HEK293 (cell line): ENCODE measurements around the gene NDC1.

Source experiments
- CTCF ChIA-PET: fragments of 350-600 bp; formaldehyde crosslinking; extraction: SDS; loops from one replicate; lab custom pipeline; 2021; ENCODE audit warnings: antibody characterized with exemption; lab: Yijun Ruan, JAX
- POLR2A ChIA-PET: fragments of 300-600 bp; formaldehyde crosslinking; extraction: SDS; loops from one replicate; lab custom pipeline; 2020; ENCODE audit warnings: antibody characterized with exemption, inconsistent platforms; lab: Yijun Ruan, JAX
- H3K27ac ChIP-seq: fragments of 200-500 bp; sonication (Bioruptor generic); 2 replicates; pipeline ENCODE4 v1.5.1; 2014; ENCODE audit warnings: low read depth, low read length, control low read depth, inconsistent platforms; ENCODE audit errors: extremely low read depth
- H3K36me3 ChIP-seq, 2 experiments: fragments of 200-500 bp in 1 of 2; sonication (Bioruptor generic) in 1 of 2; 1 replicate in 1 of 2; 2 replicates in 1 of 2; pipeline ENCODE4 v1.5.1; 2014 to 2017; ENCODE audit warnings: inconsistent platforms in 2 of 2, low read length in 2 of 2; ENCODE audit not compliant: control insufficient read depth in 2 of 2, insufficient read depth in 1 of 2
- H3K4me1 ChIP-seq: fragments of 200-500 bp; sonication (Bioruptor generic); 2 replicates; pipeline ENCODE4 v1.5.1; 2014; ENCODE audit warnings: mild to moderate bottlenecking, low read length, inconsistent platforms; ENCODE audit not compliant: control insufficient read depth, insufficient read depth
- H3K4me3 ChIP-seq: 2 replicates; pipeline ENCODE4 v1.5.1; 2011; ENCODE audit warnings: low read depth, mild to moderate bottlenecking, control low read depth, low read length, moderate library complexity
- H3K9me3 ChIP-seq: fragments of 200-500 bp; sonication (Bioruptor generic); 2 replicates; pipeline ENCODE4 v1.5.1; 2014; ENCODE audit warnings: low read depth, low read length, inconsistent platforms; ENCODE audit not compliant: control insufficient read depth, insufficient read depth
- BCL11A ChIP-seq: fragments of 450-650 bp; formaldehyde crosslinking; IDR thresholded peaks from 2 replicates; pipeline ENCODE4 v1.5.1; 2016; ENCODE audit warnings: low read depth, missing biosample characterization, missing genetic modification characterization
- BCL11B ChIP-seq: fragments of 450-650 bp; formaldehyde crosslinking; IDR thresholded peaks from 2 replicates; pipeline ENCODE4 v1.5.1; 2016; ENCODE audit warnings: low read depth, missing biosample characterization, missing genetic modification characterization
- KLF10 ChIP-seq: fragments of 450-650 bp; IDR thresholded peaks from 2 replicates; pipeline ENCODE4 v1.5.1; 2018; ENCODE audit warnings: missing biosample characterization, mild to moderate bottlenecking, missing genetic modification characterization
- REST ChIP-seq: fragments of 450-650 bp; formaldehyde crosslinking; IDR thresholded peaks from 2 replicates; pipeline ENCODE4 v1.5.1; 2016; ENCODE audit warnings: missing biosample characterization, missing genetic modification characterization
- SALL2 ChIP-seq: fragments of 450-650 bp; formaldehyde crosslinking; IDR thresholded peaks from 2 replicates; pipeline ENCODE4 v1.5.0; 2017; ENCODE audit warnings: missing biosample characterization, mild to moderate bottlenecking, missing genetic modification characterization, borderline replicate concordance
- SP3 ChIP-seq: fragments of 450-650 bp; formaldehyde crosslinking; IDR thresholded peaks from 2 replicates; pipeline ENCODE4 v1.5.1; 2016; ENCODE audit warnings: missing biosample characterization, missing genetic modification characterization
- ZBTB21 ChIP-seq: fragments of 450-650 bp; formaldehyde crosslinking; IDR thresholded peaks from 2 replicates; pipeline ENCODE4 v1.5.1; 2017; ENCODE audit warnings: missing biosample characterization, missing genetic modification characterization
- ZBTB8A ChIP-seq: fragments of 450-650 bp; formaldehyde crosslinking; IDR thresholded peaks from 2 replicates; pipeline ENCODE4 v1.5.1; 2016; ENCODE audit warnings: missing biosample characterization, missing genetic modification characterization
- ZFHX2 ChIP-seq: fragments of 450-650 bp; formaldehyde crosslinking; conservative IDR thresholded peaks from 2 replicates; pipeline ENCODE4 v1.5.1; 2016; ENCODE audit warnings: missing biosample characterization, missing genetic modification characterization
- ZNF114 ChIP-seq: fragments of 450-650 bp; formaldehyde crosslinking; IDR thresholded peaks from 2 replicates; pipeline ENCODE4 v1.5.0; 2017; ENCODE audit warnings: missing biosample characterization, missing genetic modification characterization
- ZNF133 ChIP-seq: fragments of 450-650 bp; formaldehyde crosslinking; IDR thresholded peaks from 2 replicates; pipeline ENCODE4 v1.5.1; 2016; ENCODE audit warnings: missing biosample characterization, missing genetic modification characterization
- ZNF501 ChIP-seq: fragments of 450-650 bp; formaldehyde crosslinking; IDR thresholded peaks from 2 replicates; pipeline ENCODE4 v1.5.1; 2016; ENCODE audit warnings: missing biosample characterization, missing genetic modification characterization
- ZNF544 ChIP-seq: fragments of 450-650 bp; formaldehyde crosslinking; IDR thresholded peaks from 2 replicates; pipeline ENCODE4 v1.5.0; 2017; ENCODE audit warnings: missing biosample characterization, missing genetic modification characterization
- ZNF596 ChIP-seq: fragments of 450-650 bp; IDR thresholded peaks from 2 replicates; pipeline ENCODE4 v1.5.0; 2018; ENCODE audit warnings: missing biosample characterization, mild to moderate bottlenecking, missing genetic modification characterization, moderate library complexity
- ZNF660 ChIP-seq: fragments of 450-650 bp; IDR thresholded peaks from 2 replicates; pipeline ENCODE4 v1.5.1; 2018; ENCODE audit warnings: missing biosample characterization, mild to moderate bottlenecking, missing genetic modification characterization
- TF ChIP-seq, protein P1 (sequence below): fragments of 450-650 bp; formaldehyde crosslinking; IDR thresholded peaks from 2 replicates; pipeline ENCODE4 v1.5.1; 2016; ENCODE audit warnings: missing biosample characterization, missing genetic modification characterization
- TF ChIP-seq, protein P2 (sequence below): fragments of 450-650 bp; formaldehyde crosslinking; IDR thresholded peaks from 2 replicates; pipeline ENCODE4 v1.5.1; 2017; ENCODE audit warnings: missing biosample characterization, missing genetic modification characterization
- TF ChIP-seq, protein P3 (sequence below): fragments of 450-650 bp; formaldehyde crosslinking; IDR thresholded peaks from 2 replicates; pipeline ENCODE4 v1.5.1; 2016; ENCODE audit warnings: missing biosample characterization, missing genetic modification characterization

The NDC1 gene

GRCh38 chr1:53869454-53870117 lies 31.5 kb upstream of the NDC1 start:
- no peak overlapping the region for H3K4me3 ChIP-seq
- ChIA-PET CTCF (interaction anchor here (0.5 to 6.2 kb wide), 9 partner anchors 9 to 201 kb away, joined by 3 to 58 read pairs (median 4); no protein-coding TSS in a partner anchor), POLR2A (interaction anchor here (0.7 kb wide), 2 partner anchors 48 to 76 kb away, joined by 3 to 5 read pairs; no protein-coding TSS in a partner anchor)
- H3K9me3 ChIP-seq, result no peaks in the 10 kb centered on the region
- no peaks in the 10 kb centered on the region for H3K4me1 ChIP-seq
- TF ChIP-seq ZNF501 (tag by site-specific recombination) (no peak), ZBTB8A (tag by site-specific recombination) (no peak), ZNF133 (tag by site-specific recombination) (no peak), BCL11A (tag by site-specific recombination) (no peak), ZBTB21 (tag by site-specific recombination) (no peak), BCL11B (tag by site-specific recombination) (no peak), REST (tag by site-specific recombination) (no peak), ZFHX2 (tag by site-specific recombination) (no peak), SALL2 (no peak), KLF10 (no peak)
- peaks cover 11 to 66% of the 10 kb centered on the region in 2 experiments; a peak in 2 of 3 replicates for H3K36me3 ChIP-seq
- H3K27ac ChIP-seq, result no peak overlapping the region

DNA sequence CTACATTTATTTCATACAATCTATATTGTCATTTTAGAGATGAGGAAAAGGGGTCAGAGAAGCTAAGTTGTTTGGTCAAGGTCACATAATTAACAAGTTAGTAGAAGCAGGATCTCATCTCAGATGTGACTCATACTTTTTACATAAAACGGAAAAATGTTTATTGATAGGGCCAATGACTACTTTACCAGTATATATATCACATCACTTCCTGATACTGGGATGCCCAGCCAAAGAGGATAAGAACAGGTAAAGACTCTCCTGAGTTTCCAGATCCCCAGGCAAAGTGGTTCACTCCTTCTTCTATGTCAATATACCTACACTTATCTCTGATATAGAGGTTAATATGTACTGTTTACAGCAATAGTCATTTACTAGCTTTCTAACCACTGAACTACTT lies 30.5 kb upstream of the NDC1 start:
- TF ChIP-seq ZNF660 (tag by site-specific recombination) (no peak), ZNF114 (tag by site-specific recombination) (no peak)
- H3K9me3 ChIP-seq, result no peaks in the 10 kb centered on the region
- no peaks in the 10 kb centered on the region for H3K4me1 ChIP-seq
- no peak overlapping the region for H3K4me3 ChIP-seq
- POLR2A ChIA-PET, result no interaction called here
- peaks cover 11 to 62% of the 10 kb centered on the region in 2 experiments; a peak in 2 of 3 replicates for H3K36me3 ChIP-seq
- CTCF ChIA-PET, result interaction anchor here (0.5 to 6.2 kb wide), 7 partner anchors 8 to 350 kb away, joined by 3 to 58 read pairs (median 6); no protein-coding TSS in a partner anchor
- H3K27ac ChIP-seq, result no peak overlapping the region

DNA sequence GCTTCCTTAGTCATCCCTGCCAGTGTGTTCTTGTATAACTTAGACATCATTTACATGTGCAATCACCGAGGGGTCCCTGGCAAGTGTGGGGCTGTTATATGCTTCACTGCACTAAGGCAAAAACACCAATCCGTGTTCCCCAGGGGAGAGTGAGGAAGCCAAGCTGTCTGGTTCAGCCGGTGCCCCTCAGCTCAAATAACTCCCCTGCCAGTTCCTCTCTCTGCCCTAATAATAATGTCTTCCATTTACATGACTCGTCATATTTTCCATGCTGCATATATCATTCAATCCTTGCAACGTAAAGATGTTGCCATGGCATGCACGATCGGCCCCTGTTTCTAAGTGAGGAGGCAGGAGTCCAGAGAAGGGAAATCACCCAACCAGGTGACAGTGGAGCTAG lies 24.4 kb upstream of the NDC1 start:
- POLR2A ChIA-PET, result no interaction called here
- TF ChIP-seq, protein P1, sequence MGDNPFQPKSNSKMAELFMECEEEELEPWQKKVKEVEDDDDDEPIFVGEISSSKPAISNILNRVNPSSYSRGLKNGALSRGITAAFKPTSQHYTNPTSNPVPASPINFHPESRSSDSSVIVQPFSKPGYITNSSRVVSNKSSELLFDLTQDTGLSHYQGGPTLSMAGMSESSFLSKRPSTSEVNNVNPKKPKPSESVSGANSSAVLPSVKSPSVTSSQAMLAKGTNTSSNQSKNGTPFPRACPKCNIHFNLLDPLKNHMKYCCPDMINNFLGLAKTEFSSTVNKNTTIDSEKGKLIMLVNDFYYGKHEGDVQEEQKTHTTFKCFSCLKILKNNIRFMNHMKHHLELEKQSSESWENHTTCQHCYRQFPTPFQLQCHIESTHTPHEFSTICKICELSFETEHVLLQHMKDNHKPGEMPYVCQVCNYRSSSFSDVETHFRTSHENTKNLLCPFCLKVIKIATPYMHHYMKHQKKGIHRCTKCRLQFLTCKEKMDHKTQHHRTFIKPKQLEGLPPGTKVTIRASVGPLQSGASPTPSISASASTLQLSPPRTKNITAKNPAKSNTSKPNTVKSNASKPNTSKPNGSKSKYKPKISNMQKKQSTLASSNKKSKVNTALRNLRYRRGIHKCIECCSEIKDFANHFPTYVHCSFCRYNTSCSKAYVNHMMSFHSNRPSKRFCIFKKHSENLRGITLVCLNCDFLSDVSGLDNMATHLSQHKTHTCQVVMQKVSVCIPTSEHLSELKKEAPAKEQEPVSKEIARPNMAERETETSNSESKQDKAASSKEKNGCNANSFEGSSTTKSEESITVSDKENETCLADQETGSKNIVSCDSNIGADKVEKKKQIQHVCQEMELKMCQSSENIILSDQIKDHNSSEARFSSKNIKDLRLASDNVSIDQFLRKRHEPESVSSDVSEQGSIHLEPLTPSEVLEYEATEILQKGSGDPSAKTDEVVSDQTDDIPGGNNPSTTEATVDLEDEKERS, result no peak
- TF ChIP-seq ZNF596 (tag by site-specific recombination) (no peak), ZNF544 (no peak), SP3 (no peak)
- TF ChIP-seq, protein P2, sequence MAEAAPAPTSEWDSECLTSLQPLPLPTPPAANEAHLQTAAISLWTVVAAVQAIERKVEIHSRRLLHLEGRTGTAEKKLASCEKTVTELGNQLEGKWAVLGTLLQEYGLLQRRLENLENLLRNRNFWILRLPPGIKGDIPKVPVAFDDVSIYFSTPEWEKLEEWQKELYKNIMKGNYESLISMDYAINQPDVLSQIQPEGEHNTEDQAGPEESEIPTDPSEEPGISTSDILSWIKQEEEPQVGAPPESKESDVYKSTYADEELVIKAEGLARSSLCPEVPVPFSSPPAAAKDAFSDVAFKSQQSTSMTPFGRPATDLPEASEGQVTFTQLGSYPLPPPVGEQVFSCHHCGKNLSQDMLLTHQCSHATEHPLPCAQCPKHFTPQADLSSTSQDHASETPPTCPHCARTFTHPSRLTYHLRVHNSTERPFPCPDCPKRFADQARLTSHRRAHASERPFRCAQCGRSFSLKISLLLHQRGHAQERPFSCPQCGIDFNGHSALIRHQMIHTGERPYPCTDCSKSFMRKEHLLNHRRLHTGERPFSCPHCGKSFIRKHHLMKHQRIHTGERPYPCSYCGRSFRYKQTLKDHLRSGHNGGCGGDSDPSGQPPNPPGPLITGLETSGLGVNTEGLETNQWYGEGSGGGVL (tag by site-specific recombination), result no peak
- TF ChIP-seq, protein P3, sequence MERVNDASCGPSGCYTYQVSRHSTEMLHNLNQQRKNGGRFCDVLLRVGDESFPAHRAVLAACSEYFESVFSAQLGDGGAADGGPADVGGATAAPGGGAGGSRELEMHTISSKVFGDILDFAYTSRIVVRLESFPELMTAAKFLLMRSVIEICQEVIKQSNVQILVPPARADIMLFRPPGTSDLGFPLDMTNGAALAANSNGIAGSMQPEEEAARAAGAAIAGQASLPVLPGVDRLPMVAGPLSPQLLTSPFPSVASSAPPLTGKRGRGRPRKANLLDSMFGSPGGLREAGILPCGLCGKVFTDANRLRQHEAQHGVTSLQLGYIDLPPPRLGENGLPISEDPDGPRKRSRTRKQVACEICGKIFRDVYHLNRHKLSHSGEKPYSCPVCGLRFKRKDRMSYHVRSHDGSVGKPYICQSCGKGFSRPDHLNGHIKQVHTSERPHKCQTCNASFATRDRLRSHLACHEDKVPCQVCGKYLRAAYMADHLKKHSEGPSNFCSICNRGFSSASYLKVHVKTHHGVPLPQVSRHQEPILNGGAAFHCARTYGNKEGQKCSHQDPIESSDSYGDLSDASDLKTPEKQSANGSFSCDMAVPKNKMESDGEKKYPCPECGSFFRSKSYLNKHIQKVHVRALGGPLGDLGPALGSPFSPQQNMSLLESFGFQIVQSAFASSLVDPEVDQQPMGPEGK, result no peak
- peaks cover 0 to 45% of the 10 kb centered on the region in 2 experiments; a peak in 1 of 3 replicates for H3K36me3 ChIP-seq
- H3K4me3 ChIP-seq, result no peak overlapping the region
- H3K4me1 ChIP-seq, result no peaks in the 10 kb centered on the region
- H3K27ac ChIP-seq, result no peak overlapping the region
- CTCF ChIA-PET, result interaction anchor here (2.2 to 4.9 kb wide), 4 partner anchors 16 to 186 kb away, joined by 7 to 58 read pairs (median 31); no protein-coding TSS in a partner anchor
- H3K9me3 ChIP-seq, result no peaks in the 10 kb centered on the region
